GM12878 (cell line): ENCODE data around the gene RNASEH2A. TPM values are rescaled to one million over a fixed set of nuclear protein-coding genes. Genes with fewer than 3 reads are reported as not detected.

ENCODE experiments used
- ATAC-seq: fragments of 200-7000 bp; cut with Tn5 transposase; 3 replicates; pipeline ENCODE4 v1.9.1; 2020; ENCODE audit warnings: mild to moderate bottlenecking, moderate library complexity
- BruUV-seq: library from RNA; stranded (reverse); fragments of 400-500 nt; replicated peaks from 2 replicates; lab custom pipeline; 2021; lab: Mats Ljungman, UMichigan
- CTCF ChIA-PET: fragments of 300-600 bp; sonication (Branson Sonifier 250); formaldehyde crosslinking; extraction: SDS; loops from one replicate; lab custom pipeline; 2021; ENCODE audit warnings: inconsistent platforms; lab: Yijun Ruan, JAX
- POLR2A ChIA-PET: fragments of 350-600 bp; formaldehyde crosslinking; extraction: SDS; loops from one replicate; lab custom pipeline; 2021; ENCODE audit warnings: inconsistent platforms; lab: Charles Lee
- RAD21 ChIA-PET: fragments of 300-600 bp; sonication (Branson Sonifier 250); formaldehyde crosslinking; loops from one replicate; lab custom pipeline; 2023; ENCODE audit warnings: antibody characterized with exemption; ENCODE audit not compliant: unreplicated experiment; lab: Charles Lee
- SMC1A ChIA-PET: fragments of 300-600 bp; sonication (Branson Sonifier 250); formaldehyde crosslinking; loops from one replicate; lab custom pipeline; 2023; ENCODE audit not compliant: unreplicated experiment, uncharacterized antibody; lab: Charles Lee
- DNase-seq: peaks from one replicate; pipeline ENCODE4 v3.0.0-alpha.2; 2011; ENCODE audit warnings: low read depth, low spot score
- FAIRE-seq: peaks from 3 replicates; lab custom pipeline; 2011; peaks lifted over from hg19 to GRCh38; lab: Jason Lieb, UNC
- H2AFZ ChIP-seq: 2 replicates; pipeline ENCODE4 v1.6.0; 2011; ENCODE audit warnings: low read depth, low read length, control low read depth; ENCODE audit not compliant: control insufficient read depth
- H3K27ac ChIP-seq: 2 replicates; pipeline ENCODE4 v1.5.1; 2011; ENCODE audit warnings: control low read depth; ENCODE audit not compliant: control insufficient read depth, insufficient read depth
- H3K27me3 ChIP-seq, 2 experiments: replicated peaks in 1 of 2; 2 replicates each; pipeline versions ENCODE4 v1.6.0 to v1.6.1; 2011; ENCODE audit warnings: low read length in 1 of 2; ENCODE audit not compliant: control insufficient read depth in 2 of 2, insufficient read depth in 2 of 2
- H3K36me3 ChIP-seq, 2 experiments: 2 replicates each; pipeline ENCODE4 v1.5.1; 2011; ENCODE audit warnings: low read length in 1 of 2; ENCODE audit not compliant: control insufficient read depth in 2 of 2, insufficient read depth in 2 of 2
- H3K4me1 ChIP-seq: 2 replicates; pipeline ENCODE4 v1.6.1; 2011; ENCODE audit warnings: mild to moderate bottlenecking, low read length, moderate library complexity, mixed read lengths; ENCODE audit not compliant: control insufficient read depth, insufficient read depth
- H3K4me2 ChIP-seq: 2 replicates; pipeline ENCODE4 v1.6.0; 2011; ENCODE audit warnings: control low read depth; ENCODE audit not compliant: control insufficient read depth, insufficient read depth
- H3K4me3 ChIP-seq: fragments of 200-600 bp; sonication (generic); 2 replicates; pipeline ENCODE4 v1.5.1; 2016
- H3K79me2 ChIP-seq: 2 replicates; pipeline ENCODE4 v1.6.0; 2011; ENCODE audit warnings: low read length; ENCODE audit not compliant: control insufficient read depth, insufficient read depth
- H3K9ac ChIP-seq: 2 replicates; pipeline ENCODE4 v1.8.0; 2011; ENCODE audit warnings: low read length, control low read depth, mixed read lengths; ENCODE audit not compliant: control insufficient read depth, insufficient read depth
- H3K9me3 ChIP-seq: replicated peaks from 3 replicates; pipeline ENCODE4 v1.5.1; 2011; ENCODE audit warnings: mild to moderate bottlenecking, low read length; ENCODE audit not compliant: control insufficient read depth, insufficient read depth
- H4K20me1 ChIP-seq: 2 replicates; pipeline ENCODE4 v1.6.0; 2011; ENCODE audit not compliant: control insufficient read depth, insufficient read depth
- CBFB ChIP-seq: IDR thresholded peaks from 2 replicates; pipeline ENCODE4 v1.6.1; 2016; ENCODE audit warnings: antibody characterized with exemption, low read depth
- HCFC1 ChIP-seq: fragments of 150-350 bp; IDR thresholded peaks from 2 replicates; pipeline ENCODE4 v1.6.1; 2014; ENCODE audit warnings: low read length
- PAX8 ChIP-seq: fragments of 450-650 bp; IDR thresholded peaks from 2 replicates; pipeline ENCODE4 v1.6.1; 2017; ENCODE audit warnings: mild to moderate bottlenecking, moderate library complexity
- ZNF687 ChIP-seq: fragments of 450-650 bp; IDR thresholded peaks from 2 replicates; pipeline ENCODE4 v1.6.1; 2017; ENCODE audit warnings: mild to moderate bottlenecking, moderate library complexity
- WGBS: methylation state at CpG from one replicate; pipeline ENCODE4 v1.1.6; 2016; ENCODE audit warnings: low lambda C conversion rate; ENCODE audit not compliant: insufficient replicate concordance, insufficient coverage; ENCODE audit errors: missing lambda C conversion rate; 5-methylcytosine and 5-hydroxymethylcytosine counted together
- in situ Hi-C: fragments of 300-500 bp; cut with MboI; formaldehyde crosslinking; loops from 9 replicates; pipeline ENCODE4 v1.14.3; 2018; ENCODE audit warnings: mixed read lengths
- intact Hi-C: fragments of 100-400 bp; cut with micrococcal nuclease; formaldehyde crosslinking; loops from one replicate; pipeline ENCODE4 v1.14.2; 2022; ENCODE audit not compliant: unreplicated experiment
- polyA plus RNA-seq, 11 experiments: library from polyadenylated mRNA; depleted of rRNA in 4 of 11; unstranded in 6 of 11; stranded (reverse) in 5 of 11; fragments of >200 nt; fragmentation: Nextera tagmentation in 4 of 11; fragmentation: Illumina TruSeq in 1 of 11; extraction: Ambion mirVana in 4 of 11; extraction: Trizol in 1 of 11; gene quantifications; 1 replicate in 1 of 11; 2 replicates in 10 of 11; pipeline versions ENCODE4 v1.2.1 to v1.2.3, GENCODE V29; 2011 to 2016; ENCODE audit warnings: inconsistent platforms in 2 of 11, missing spikeins in 2 of 11, low read depth in 1 of 11
- total RNA-seq, 4 experiments: library from RNA; depleted of rRNA in 3 of 4; stranded (reverse); fragments of >200 nt in 3 of 4; fragmentation: Illumina TruSeq in 1 of 4; extraction: Trizol in 1 of 4; gene quantifications; 2 replicates each; pipeline versions ENCODE4 v1.2.1 to v1.2.3, GENCODE V29; 2013 to 2021

The RNASEH2A gene
- total and polyA plus RNA-seq, 10 of the 15 experiments (the other 5 are each of a cell fraction or from before 2014, with no cell fraction given), result 17.4 to 103 (median 40.4) TPM

- Histone ChIP-seq H4K20me1 (no peaks in the 10 kb centered on the region), H3K27me3 (no peaks in the 10 kb centered on the region), H3K4me1 (peaks cover 23% of the 10 kb centered on the region), H2AFZ (no peak overlapping the region), H3K9ac (peak overlapping the region; percentile 79), H3K4me2 (peak overlapping the region; percentile 98), H3K79me2 (peaks cover 13% of the 10 kb centered on the region), H3K9me3 (no peaks in the 10 kb centered on the region), H3K27ac (no peak overlapping the region), H3K36me3 (peaks cover 0 to 1% of the 10 kb centered on the region in 2 experiments; a peak in 2 of 4 replicates), H3K4me3 (peak overlapping the region; percentile 95)
- DNase-seq, result no peak
- ChIA-PET POLR2A (interaction anchor here (0.6 to 2.2 kb wide), 6 partner anchors 8 to 128 kb away, joined by 3 to 9 read pairs (median 6); partner anchors contain the start of gene JUNB), RAD21 (interaction anchor here (0.7 to 11.4 kb wide), 6 partner anchors 8 to 45 kb away, joined by 3 to 303 read pairs (median 4); partner anchors contain the start of gene HOOK2), CTCF (interaction anchor here (1.4 to 12.9 kb wide), 4 partner anchors 23 to 48 kb away, joined by 8 to 537 read pairs (median 217); partner anchors contain the start of gene HOOK2), SMC1A (interaction anchor here (0.8 to 11.5 kb wide), 4 partner anchors 21 to 66 kb away, joined by 3 to 240 read pairs (median 4); partner anchors contain the start of gene TRIR)
- intact Hi-C loops (no loop called here), in situ Hi-C loops (no loop called here)
- TSS peak; percentile 67 for BruUV-seq
- FAIRE-seq, result no peak
- ATAC-seq, result no peak
- WGBS, result 95% methylated on average over 1 of the region's 1 CpG
- TF ChIP-seq CBFB, result no peak
- no peak for TF ChIP-seq ZNF687
- TF ChIP-seq HCFC1, result no peak
- TF ChIP-seq PAX8, result no peak
These were observed 6.0 kb upstream of the RNASEH2A start for GRCh38 chr19:12800466-12800770.
